GM12878 (cell line): Measurements from ENCODE around the gene TMEM186.

Experiments used
- CHD1 ChIP-seq: IDR thresholded peaks from 2 replicates; pipeline ENCODE4 v1.6.1; 2012; ENCODE audit warnings: low read depth, low read length, improper control_type of control experiment
- CUX1 ChIP-seq: IDR thresholded peaks from 2 replicates; pipeline ENCODE4 v1.6.1; 2012; ENCODE audit warnings: improper control_type of control experiment, low read depth, low read length; ENCODE audit not compliant: insufficient replicate concordance
- ZNF207 ChIP-seq: fragments of 450-650 bp; IDR thresholded peaks from 2 replicates; pipeline ENCODE4 v1.6.1; 2014; ENCODE audit warnings: antibody characterized with exemption, mild to moderate bottlenecking, borderline replicate concordance

- TF ChIP-seq CUX1 = no peak
- TF ChIP-seq ZNF207 = no peak
- no peak for TF ChIP-seq CHD1
These were observed 30.3 kb downstream of the TMEM186 start for GRCh38 chr16:8767176-8767575.
